Measurements from ENCODE around the gene PGAP3. TPM values are rescaled to one million over a fixed set of nuclear protein-coding genes. Genes with fewer than 3 reads are reported as not detected.
A peak's percentile ranks its signal among the peaks of the same experiment; 100 is the strongest.

The PGAP3 gene
- total RNA-seq, 2 donors from 2014 or later = 22.6 to 29.3 TPM

GRCh38 chr17:39664581-39665561, 23.0 kb downstream of the PGAP3 start, which contains the start of gene TCAP:
TSS of gene TCAP (plus strand) at chr17:39665349. CDS start at chr17:39665360, 11 bp downstream.
- DNase-seq = no peak
- H3K4me1 ChIP-seq (ENCODE audit: control insufficient read depth, insufficient read depth, low read length) = no peaks in the 10 kb centered on the region
- peaks cover 7% of the 10 kb centered on the region for H3K36me3 ChIP-seq (ENCODE audit: control insufficient read depth, insufficient read depth, low read length)
- no peak within 1 kb of the TSS for H3K4me3 ChIP-seq (ENCODE audit: low read length)
- H3K27ac Mint-ChIP-seq = no peak within 1 kb of the TSS
- H3K9me3 Mint-ChIP-seq = no peaks in the 10 kb centered on the region
- 74 to 80% methylated on average over 7 to 15 of the region's 15 CpGs for WGBS, 2 experiments (ENCODE audit: insufficient coverage in 1 of 2, insufficient read length in 1 of 2)
- peaks cover 11% of the 10 kb centered on the region for H3K36me3 Mint-ChIP-seq (ENCODE audit: low read depth)
- H3K27me3 Mint-ChIP-seq (ENCODE audit: insufficient read depth) = peaks cover 47% of the 10 kb centered on the region
- TF ChIP-seq CTCF (conservative IDR thresholded peaks at IDR 0.05) = no peak
- H3K9ac ChIP-seq (ENCODE audit: extremely low read depth, low read length, poor library complexity, severe bottlenecking) = no peak within 1 kb of the TSS
- H3K9me3 ChIP-seq (ENCODE audit: control insufficient read depth, low read length) = no peaks in the 10 kb centered on the region
- no peak within 1 kb of the TSS for H3K27ac ChIP-seq (ENCODE audit: low read depth, low read length)
- H3K27me3 ChIP-seq (ENCODE audit: control insufficient read depth, insufficient read depth, low read length, poor library complexity, severe bottlenecking) = peaks cover 37% of the 10 kb centered on the region
- H3K4me1 Mint-ChIP-seq = peaks cover 11% of the 10 kb centered on the region
- no peak within 1 kb of the TSS for H3K4me3 Mint-ChIP-seq

- no peak overlapping the region for H3K27ac Mint-ChIP-seq
- peak; percentile 95 for DNase-seq
- peaks cover 11% of the 10 kb centered on the region for H3K36me3 Mint-ChIP-seq (ENCODE audit: low read depth)
These were observed 23.9 kb downstream of the PGAP3 start for GRCh38 chr17:39663688-39664580.

More at GRCh38 chr17:39663688-39664580, 23.9 kb downstream of the PGAP3 start:
- Mint-ChIP-seq H3K4me1 (peaks cover 11% of the 10 kb centered on the region), H3K27me3 (ENCODE audit: insufficient read depth) (peaks cover 38% of the 10 kb centered on the region), H3K4me3 (no peak overlapping the region), H3K9me3 (no peaks in the 10 kb centered on the region)
- H3K36me3 ChIP-seq (ENCODE audit: control insufficient read depth, insufficient read depth, low read length) = peaks cover 7% of the 10 kb centered on the region
- no peak overlapping the region for H3K4me3 ChIP-seq (ENCODE audit: low read length)
- no peak overlapping the region for H3K9ac ChIP-seq (ENCODE audit: extremely low read depth, low read length, poor library complexity, severe bottlenecking)
- TF ChIP-seq CTCF (conservative IDR thresholded peaks at IDR 0.05) = no peak
- no peaks in the 10 kb centered on the region for H3K9me3 ChIP-seq (ENCODE audit: control insufficient read depth, low read length)
- 40 to 42% methylated on average over 8 to 17 of the region's 17 CpGs for WGBS, 2 experiments (ENCODE audit: insufficient coverage in 1 of 2, insufficient read length in 1 of 2)
- no peak overlapping the region for H3K27ac ChIP-seq (ENCODE audit: low read depth, low read length)
- H3K4me1 ChIP-seq (ENCODE audit: control insufficient read depth, insufficient read depth, low read length) = no peaks in the 10 kb centered on the region
- peaks cover 30% of the 10 kb centered on the region for H3K27me3 ChIP-seq (ENCODE audit: control insufficient read depth, insufficient read depth, low read length, poor library complexity, severe bottlenecking)
